ENCODE measurements around the gene BMPR1A.

- TF ChIP-seq EZH2 (IDR thresholded peaks at IDR 0.05; ENCODE audit: insufficient read depth, poor library complexity, severe bottlenecking) (no peak), EZH2phosphoT487 (IDR thresholded peaks at IDR 0.05; ENCODE audit: insufficient read depth, low read depth) (no peak)
These were observed 60.8 kb downstream of the BMPR1A start for GRCh38 chr10:86817246-86817645.

All from GM23248 (cell line).